NCI-H2107 treated with DMSO at 0.1 percent for 48 hours (cell line): ENCODE results near the gene PLA2G4F.

ENCODE experiments used
- DNase-seq: peaks from one replicate; lab custom pipeline; 2025; ENCODE audit not compliant: unreplicated experiment; lab: John Stamatoyannopoulos, UW

The PLA2G4F gene

GRCh38 chr15:42147431-42147735, 9.1 kb downstream of the PLA2G4F start:
- DNase-seq: no peak

DNA sequence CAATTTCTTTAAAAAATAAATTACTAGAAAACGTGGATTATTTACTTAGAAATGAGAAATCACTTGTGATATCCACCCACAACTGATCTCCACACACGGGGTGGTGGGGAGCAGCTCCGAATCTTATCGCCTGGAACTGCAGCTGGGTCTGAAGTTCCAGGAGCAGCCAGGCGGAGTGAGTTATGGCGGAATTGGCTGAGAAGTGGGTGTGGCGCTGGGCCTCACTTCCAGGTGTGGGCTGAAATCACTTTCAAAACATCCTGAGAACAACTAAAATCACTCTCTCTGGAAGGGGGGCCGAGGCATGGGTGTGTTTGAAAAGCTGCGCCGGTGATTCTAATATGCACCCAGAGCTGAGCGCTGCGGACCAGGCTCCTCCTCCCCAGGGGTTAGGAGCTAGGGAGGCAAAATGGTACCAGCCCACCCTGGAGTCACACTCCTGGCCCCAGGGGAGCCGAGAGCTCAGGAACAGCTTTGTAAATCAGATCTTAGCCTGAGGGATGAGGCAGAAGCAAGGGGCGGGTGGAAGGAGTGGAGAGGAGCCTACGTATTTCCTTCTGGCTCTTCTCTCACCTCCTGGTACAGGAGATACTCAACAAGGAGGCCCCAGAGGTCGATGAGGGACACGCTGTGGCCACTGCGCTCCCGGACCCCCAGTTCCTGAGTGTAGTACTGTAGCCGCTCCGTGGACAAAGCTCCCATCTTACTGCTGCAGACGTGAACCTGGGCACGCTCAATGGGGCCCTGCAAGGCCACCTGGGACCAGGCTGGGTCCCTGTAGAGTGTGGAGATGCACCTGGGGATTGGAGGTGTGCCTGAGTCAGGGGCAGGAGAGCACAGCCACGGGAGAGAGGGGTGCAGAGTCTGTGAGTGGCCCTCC, 9.6 kb downstream of the PLA2G4F start:
- no peak for DNase-seq

GRCh38 chr15:42145546-42146455, 10.6 kb downstream of the PLA2G4F start:
- DNase-seq: no peak

- DNase-seq: no peak
Observed at GRCh38 chr15:42144841-42145375, 11.5 kb downstream of the PLA2G4F start.

- no peak for DNase-seq
Observed at GRCh38 chr15:42143866-42144625, 12.4 kb downstream of the PLA2G4F start.

GRCh38 chr15:42143356-42143755, 13.1 kb downstream of the PLA2G4F start:
- DNase-seq: no peak

DNA sequence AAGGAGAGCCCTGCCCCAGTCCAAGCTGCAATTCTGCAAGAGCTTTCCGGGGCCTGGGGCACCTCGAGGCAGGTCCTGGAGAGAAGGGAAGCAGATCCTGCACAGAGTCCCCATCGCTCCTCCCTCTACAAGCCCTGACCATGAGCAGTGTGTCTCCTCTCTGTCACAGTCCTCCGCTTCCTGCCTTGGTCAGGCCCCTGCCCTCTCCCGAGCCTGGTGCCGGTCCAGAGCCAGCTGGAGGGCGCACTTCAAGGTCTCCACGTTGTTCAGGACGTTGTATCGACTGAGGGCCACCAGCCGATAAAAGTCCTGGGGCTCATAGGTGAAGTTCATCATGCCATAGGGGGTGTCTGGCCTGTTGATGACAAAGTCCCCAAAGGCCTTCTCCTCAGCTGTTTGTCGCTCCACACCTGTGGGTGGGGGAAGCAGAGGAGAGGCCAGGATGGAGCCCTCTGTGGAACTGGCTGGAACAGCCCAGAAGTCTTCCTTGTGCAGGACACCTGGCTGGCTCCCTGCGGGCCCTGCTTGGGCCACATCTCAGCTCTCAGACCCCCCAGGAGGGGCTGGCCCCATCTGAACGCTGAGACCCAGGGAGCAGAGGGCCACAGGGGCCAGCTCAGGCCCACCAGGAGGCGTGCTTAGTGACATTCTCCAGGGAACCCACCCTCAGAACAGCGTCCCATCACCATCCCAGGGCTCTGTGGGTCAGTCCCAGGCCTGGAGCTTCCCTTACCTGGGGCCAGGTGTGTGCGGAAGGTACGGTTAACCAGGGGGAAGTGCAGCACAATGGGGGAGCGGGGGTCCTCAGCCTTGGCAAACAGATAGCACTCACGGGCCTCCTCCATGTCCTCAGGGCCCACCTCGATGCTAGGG, 14.4 kb downstream of the PLA2G4F start:
- no peak for DNase-seq

DNA sequence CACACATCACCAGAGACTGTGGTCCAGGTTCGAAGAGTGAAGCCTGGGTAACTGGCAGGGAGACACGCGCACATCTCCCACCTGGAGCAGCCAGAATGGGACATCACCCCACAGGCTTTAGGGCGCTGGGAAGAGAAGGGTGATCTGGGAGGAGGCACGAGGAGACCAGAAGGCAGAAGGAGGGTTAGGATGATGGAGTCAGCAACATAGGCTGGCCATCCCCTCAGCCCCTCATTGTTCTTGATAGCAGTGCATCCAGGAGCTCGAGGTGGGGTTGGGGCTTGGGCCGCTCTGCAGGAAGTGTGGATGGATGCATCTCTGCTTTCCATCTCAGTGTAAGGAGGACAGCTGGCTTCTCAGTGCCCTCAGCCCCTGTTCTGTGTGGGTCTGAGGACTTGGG, 15.2 kb downstream of the PLA2G4F start:
- no peak for DNase-seq

DNA sequence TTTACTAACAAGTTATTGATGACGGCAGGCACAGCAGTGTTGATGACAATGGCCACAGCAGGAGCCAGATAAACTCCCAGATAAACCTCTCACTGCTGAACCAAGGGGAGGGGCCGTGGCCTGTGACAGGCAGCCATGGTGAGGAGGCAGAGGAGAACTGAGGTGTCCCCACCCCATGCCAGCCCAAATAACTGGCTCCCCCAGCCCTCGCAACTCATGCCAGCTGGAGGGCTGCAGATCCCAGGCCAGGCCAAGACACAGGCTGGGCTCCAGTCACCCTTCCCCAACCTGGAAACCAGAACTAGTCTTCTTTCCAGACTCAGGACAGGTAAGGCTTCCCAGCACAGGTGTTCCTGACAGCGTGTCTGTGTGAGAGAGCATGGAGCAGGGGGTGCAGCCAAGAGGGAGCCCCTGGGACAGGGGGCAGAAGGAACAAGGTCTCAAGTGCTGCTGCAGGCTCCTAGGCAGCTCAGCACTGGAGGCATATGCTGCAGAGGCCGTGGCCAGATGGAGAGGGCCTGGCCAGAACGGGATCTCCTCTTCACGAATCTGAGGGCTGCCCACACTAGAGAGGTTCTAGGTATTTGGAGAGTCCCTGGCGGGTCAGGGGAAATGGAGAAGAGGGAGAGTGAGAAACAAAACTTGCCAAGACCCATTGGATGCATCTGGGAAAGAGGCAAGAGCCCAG, 15.9 kb downstream of the PLA2G4F start:
- DNase-seq: no peak

GRCh38 chr15:42139596-42139995, 16.8 kb downstream of the PLA2G4F start:
- DNase-seq: no peak

DNA sequence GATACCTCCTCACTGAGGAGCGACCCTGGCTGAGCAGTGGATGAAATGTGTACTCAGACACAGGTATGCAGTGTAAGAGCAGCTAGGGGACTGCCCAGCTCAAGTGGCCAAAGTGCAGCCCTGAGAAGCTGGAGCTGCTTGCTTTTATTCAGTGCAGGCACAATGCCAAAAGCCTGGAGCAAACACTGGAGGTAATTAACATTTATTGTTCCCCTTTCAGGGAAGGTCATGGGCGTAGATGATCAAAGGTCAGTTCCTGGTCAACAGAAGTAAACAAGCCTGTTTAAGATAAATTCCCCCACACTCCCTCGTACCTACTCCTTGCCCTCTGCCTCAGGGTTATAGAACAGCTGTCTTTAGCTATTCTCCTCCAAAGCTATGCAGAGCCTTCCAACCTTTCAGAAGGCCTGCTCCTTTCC, 17.5 kb downstream of the PLA2G4F start:
- no peak for DNase-seq

GRCh38 chr15:42138411-42138810, 18.0 kb downstream of the PLA2G4F start:
- DNase-seq: no peak

- DNase-seq: peak; percentile 12
Observed at GRCh38 chr15:42137461-42138261, 18.8 kb downstream of the PLA2G4F start.

- no peak for DNase-seq
Observed at GRCh38 chr15:42136513-42136912, 19.9 kb downstream of the PLA2G4F start.

DNA sequence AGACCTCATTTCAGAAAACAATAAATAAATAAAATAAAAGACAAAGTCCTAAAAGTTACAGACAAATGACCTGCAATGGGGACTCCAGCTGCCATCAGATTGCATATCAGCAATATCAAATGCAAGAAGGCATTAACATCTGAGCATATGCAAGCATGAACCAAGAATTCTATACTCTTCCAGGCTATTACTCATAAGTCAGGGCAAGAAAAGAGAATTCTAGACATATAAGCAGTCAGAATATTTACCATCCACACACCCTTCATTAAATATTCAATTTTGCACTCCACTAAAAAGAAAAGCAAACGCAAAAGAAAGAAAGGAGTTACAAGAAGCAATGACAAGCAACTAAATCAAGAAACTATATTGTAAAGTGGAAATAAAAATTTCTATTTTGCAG, 21.1 kb downstream of the PLA2G4F start:
- no peak for DNase-seq

DNA sequence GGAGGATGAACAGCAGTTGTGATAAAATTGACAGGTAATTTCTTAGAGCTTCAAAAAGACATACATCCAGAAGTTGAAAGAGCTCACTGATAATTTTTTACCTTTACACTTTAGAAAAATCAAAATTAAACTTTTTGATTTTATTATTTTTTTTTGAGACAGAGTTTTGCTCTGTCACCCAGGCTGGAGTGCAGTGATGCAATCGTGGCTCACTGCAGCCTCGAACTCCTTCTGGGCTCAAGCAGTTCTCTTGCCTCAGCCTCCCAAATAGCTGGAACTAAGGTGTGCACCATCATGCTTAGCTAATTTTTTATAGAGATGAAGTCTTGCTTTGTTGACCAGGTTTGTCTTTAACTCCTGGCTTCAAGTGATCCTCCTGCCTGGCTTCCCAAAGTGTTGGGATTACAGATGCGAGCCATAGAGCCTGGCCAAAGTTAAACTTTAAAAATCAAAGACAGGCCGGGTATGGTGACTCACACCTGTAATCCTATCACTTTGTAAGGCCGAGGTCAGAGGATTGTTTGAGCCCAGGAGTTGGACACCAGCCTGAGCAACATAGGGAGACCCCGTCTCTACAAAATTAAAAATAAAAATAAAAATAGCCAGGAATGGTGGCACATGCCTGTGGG, 21.7 kb downstream of the PLA2G4F start:
- no peak for DNase-seq

DNA sequence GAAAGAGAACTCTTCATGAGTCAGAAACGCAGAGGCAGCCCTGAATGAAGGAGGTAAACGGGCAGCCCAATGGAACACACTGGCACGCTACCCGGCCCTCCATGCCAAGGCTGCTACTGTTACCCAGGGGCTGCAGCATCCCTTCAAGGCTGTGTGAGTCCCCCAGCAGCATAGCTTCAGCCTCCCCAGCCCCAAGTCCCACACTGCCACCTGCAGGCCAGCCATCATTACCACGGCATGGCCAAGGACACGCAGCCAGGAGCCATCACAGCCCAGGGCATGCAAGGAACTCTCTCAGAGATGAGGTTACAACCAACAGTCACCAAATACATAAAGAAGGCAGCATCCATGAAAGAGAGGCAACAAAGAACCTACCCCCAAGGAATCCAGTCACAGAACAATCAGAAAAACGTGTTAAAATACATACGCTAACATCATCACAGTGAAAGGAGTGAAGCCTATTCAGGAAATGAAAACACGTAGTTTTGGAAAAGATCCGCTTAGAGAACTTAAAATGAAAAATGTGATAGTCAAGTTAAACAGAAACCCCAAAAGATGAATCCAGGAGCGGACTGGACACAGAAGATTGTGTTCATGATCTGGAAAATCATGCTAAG, 22.4 kb downstream of the PLA2G4F start:
- peak; percentile 17 for DNase-seq

GRCh38 chr15:42133356-42133755, 23.1 kb downstream of the PLA2G4F start:
- DNase-seq: no peak
